HG02840 (cell line): ENCODE measurements around the gene CAVIN2.
"Not testable (repeated sequence)": the region's sequence is repeated elsewhere in the genome, so short reads cannot be mapped to it uniquely, and the experiment has no call there.

Experiments used
- ATAC-seq: cut with Tn5 transposase; IDR thresholded peaks from one replicate; pipeline ENCODE4 v1.9.1; 2021; ENCODE audit warnings: mild to moderate bottlenecking, moderate library complexity, moderate number of reproducible peaks; ENCODE audit not compliant: unreplicated experiment, low FRiP score

The CAVIN2 gene

DNA sequence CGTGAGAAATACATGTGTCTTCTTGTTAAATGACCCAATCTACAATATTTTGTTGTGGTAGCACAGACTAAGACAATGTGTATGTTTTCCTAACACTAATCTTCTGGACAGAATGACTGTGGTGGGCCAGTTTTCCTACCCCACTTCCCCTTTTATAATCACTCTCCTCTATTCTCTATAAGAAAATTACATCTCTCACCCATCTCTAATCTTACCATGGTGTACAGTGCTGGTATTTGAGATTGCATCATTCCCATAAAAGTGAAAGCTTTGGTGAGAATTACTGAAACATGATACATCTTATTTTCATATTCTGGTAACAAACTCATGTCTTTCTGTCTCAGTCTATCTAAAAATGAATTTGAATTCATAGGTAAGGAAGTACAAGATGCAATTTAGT is 40.5 kb downstream of the CAVIN2 start:
- no peak for ATAC-seq

DNA sequence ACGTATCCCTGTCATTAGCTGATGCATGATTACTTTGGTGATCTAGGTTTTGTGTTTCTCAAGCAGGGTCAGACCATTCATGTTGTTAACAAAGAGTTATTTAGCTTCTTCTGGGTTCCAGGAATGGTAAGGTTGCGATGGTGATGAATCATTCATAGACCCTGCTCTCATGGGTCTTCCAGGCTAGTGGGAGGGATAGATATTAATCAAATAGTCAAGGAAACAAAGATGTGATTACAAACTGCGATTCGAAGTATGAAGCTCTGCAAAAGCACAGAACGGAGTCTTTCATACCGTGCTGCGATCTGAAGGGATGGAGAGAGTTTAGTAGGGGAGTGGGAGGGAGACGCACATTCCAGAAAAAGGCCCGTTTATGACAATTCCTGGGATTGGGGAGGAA is 42.1 kb downstream of the CAVIN2 start:
- no peak for ATAC-seq

DNA sequence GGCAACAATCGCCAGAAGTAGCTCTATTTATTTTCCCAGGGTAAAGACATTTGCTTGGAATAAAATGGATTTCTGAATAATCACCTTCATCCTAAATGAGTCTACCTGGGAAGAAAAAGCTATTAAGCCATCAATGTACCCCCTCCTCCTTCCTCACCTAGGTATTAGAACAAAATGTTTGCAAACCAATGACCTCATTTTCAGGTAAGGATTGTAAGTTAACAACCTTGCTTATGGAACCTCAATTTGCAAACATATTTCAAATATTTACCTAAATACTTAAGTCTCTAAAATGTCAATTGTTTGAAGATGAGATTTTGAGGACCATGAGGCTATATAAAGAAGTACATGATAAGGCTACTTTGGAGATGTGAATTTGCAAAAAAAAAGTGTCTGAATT is 43.9 kb downstream of the CAVIN2 start:
- ATAC-seq: no peak

DNA sequence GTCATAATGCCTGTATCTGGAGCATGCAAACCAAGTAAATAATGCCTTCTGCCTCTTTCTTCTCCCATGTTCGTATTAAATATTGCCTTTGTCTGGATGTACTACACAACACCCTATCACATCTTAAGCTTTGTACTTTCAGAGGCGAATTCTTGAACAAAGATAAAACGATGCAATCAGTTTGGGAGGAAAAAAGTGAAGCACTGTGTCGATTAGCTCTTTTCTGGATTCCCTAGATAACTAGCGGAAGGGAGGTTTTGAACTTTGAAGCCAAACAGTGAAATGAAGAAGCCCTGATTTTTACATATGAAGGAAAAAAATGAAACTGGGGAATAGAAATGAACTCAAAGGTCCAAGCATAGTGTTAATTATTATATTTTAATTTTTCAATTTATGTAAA is 44.7 kb downstream of the CAVIN2 start:
- no peak for ATAC-seq

DNA sequence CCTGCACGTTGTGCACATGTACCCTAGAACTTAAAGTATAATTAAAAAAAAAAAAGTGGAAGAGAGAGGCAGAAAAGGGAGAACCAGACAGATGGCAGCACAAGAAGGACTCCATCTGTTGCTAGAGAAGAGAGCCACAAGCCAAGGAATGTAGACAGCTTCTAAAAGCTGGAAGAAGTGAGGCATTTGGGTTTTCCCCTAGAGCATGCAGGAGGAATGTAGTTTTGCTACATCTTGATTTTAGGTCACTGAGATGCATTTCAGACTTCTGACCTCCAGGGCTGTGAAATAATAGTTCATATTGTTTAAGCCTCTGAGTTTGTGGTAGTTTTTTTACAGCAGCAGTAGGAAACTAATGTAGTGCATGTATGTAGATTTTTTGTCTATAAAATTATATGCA is 46.0 kb downstream of the CAVIN2 start:
- no peak for ATAC-seq

DNA sequence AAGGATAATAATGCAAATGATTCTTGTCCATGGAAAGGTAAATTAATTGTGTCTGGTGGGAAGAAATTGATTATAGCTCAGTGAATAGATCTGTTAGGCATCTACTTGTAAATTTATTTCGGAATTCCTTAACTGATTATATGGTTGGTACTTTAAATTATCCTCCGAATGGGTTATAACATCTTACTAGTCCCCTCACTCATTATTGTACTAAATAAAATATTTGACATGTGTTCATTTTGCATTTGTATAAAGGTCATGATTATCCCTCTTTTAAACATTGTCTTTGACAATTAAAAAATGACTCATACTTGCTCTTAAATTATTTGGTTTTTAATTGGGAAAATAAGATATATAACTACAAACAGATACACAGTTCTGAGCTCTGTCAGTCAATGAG is 47.4 kb downstream of the CAVIN2 start:
- no peak for ATAC-seq

DNA sequence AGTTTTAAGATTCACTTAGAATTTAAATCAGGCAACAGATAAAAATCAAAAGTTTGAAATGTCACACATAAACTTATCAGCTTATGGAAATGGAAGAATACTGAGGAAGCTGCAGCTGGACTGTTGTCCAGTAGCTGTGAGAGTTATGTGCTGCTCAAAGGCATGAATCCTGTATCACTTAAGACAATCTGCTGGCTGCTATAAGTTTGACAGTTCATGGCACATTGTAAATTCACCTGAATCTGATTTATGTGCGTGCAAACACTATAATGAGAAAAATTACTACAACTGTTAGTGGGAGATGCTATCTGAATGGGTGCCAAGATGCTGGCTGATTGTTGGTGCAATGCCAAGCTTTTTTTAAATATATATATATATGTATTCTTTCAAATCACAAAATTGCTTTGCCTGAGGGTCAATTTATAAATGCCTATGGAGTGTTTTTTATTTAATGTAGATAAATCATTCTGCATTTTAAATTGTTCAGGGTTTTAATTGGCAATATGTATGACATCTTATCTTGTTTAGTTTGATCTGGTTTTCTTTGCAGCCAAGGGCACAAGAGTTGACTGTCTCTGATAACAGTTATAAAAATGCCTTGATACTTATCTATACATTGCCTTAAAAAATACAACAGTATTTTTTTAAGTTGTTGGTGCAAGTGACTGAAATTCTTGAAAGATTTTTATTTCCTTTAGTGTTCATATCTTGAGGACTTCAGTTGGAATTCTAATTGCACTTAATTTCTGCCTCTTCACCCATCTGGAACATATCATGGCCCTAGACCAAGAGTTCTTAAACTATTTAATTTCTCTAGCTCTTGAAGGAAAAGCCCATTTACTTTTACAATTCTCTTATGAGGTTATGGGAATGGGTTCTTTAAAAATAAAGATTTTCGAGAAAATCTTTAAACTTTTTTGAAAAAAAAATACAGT is 48.7 kb downstream of the CAVIN2 start:
- ATAC-seq: no peak

DNA sequence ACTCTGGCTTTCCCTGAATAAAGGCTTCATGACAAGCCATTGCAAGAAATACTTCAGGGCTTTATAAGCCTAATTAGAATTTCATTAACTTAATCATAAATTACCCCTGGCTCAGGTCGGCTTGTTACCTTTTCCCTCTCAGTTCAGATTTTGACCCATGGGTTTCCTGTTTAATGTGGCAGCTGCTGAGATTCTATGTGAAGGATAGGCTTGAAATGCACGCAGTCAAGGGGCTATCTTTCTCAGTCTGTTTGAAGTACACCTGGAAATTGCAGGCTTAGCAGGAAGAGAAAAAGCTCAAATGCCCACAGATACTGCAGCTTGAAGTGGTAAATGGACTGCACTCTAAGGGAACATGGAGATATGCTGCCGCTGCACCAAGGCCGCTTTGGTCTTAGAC is 49.4 kb downstream of the CAVIN2 start:
- ATAC-seq: no peak

DNA sequence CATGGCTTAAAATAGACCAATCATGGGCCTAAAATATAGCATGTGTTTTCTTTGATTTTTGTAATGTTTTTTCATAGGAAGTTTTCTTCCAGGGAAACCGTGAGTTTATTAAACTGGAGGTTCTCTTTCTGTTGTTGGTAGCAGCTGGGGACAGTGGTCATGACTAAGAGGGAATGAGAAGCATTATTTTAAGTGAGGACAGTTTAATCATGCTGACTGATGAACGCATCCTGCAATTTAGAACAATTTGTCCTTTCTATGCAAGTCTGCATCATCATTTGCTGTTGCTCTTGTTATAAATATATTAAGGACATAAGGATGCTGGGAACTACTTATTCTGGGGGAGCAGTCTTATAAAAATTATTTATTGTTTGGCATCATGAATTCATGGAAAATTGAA is 51.2 kb downstream of the CAVIN2 start:
- ATAC-seq: no peak

DNA sequence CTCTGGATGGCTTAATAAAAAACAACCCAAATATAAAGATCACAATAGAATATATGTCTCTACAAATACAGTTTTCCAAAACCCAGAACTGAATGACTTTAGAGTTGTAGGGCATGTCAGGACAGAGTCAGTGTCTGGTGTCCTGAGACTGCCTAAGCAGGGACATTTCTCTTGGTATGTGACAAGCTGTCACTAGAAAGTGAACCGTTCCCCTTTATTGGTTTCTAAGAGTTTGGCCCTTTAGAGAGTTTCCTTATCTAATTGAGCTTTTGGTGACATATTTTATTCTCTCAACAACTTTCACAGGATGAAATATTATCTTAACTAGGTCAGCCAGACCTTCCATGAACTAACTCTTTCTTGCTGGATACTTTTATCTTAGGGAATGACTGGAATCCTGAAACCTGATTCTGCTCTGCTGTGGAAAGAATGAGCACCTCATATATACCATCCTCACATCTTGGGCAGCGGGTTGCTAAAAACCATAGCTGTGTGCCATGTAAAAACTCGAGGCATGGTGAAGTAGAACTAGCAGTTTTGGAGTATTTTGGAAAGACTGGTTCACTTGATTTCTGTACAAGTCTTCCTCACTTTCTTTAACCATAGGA is 54.8 kb downstream of the CAVIN2 start:
- ATAC-seq: no peak

DNA sequence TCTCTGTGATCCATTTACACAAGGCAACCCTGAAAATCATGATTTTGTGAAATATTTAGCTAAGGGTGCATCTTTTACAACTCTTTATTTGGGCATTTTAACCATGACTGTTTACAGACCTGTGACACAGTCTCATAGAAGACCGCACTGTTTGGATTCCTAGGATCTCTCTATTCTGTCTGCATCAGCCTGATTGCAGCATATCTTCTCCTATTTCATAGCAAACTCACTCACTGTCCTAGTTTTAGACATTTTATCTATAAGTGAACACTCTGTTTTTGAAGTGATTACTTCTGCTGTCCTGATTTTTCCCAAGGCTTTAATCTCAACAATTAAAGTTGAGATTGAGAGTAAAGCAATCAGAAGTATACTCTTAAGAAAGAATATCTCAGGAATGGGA is 56.2 kb downstream of the CAVIN2 start:
- no peak for ATAC-seq

DNA sequence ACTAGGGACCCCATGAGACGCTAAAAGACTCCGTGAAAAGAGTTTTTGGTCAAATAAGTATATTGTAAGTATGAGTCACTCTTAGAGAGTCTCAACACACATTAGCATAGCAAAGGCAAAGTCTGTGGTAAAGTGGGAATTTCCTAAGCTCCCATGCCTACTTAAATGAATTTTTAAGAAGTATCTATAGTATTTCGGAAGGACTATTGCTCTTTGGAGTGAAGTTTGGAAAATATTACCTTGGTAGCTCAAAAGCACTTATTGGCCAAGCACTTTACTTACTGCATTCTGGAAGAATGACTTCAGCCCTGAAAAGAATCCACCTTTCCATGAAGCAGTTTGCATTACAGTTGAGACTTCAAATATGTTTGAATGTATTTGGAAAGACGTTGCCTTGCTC is 57.1 kb downstream of the CAVIN2 start:
- no peak for ATAC-seq

DNA sequence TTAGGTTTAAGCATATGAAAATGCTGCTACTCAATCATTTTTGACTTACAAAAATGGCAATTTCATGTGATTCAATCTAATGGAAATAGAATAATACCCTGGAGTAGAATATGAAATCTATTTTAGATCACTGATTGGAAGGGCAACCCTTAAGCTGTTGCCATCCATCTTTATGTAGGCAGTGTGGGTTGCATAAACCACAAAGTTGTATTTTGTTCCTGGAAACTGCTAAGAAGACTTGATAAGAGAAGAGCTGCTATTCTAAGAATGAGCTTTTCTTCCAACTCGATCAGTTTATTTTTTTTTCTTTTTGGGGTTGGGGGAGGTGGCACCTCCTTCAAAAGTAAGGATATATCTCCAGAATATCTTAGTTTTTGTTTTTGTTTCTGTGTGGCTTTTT is 60.2 kb downstream of the CAVIN2 start:
- no peak for ATAC-seq

DNA sequence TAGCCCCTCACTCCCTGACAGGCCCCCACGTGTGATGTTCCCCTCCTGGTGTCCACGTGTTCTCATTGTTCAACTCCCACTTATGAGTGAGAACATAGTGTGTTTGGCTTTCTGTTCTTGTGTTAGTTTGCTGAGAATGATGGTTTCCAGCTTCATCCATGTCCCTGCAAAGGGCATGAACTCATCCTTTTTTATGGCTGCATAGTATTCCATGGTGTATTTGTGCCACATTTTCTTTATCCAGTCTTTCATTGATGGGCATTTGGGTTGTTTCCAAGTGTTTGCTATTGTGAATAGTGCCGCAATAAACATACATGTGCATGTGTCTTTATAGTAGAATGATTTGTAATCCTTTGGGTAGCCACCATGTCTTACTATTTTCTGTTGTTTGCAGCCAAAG is 61.2 kb downstream of the CAVIN2 start:
- ATAC-seq: not testable (repeated sequence)
